ENCODE results near the gene MBLAC1.
"Not testable (repeated sequence)": the region's sequence is repeated elsewhere in the genome, so short reads cannot be mapped to it uniquely, and the experiment has no call there.

Gene MBLAC1

GRCh38 chr7:100124301-100125230 is 2.2 kb upstream of the MBLAC1 start:
- no peak for DNase-seq

- DNase-seq = no peak
Measured at GRCh38 chr7:100126239-100126930, 382 bp upstream of the MBLAC1 start.

GRCh38 chr7:100127866-100128636 is 1.3 kb downstream of the MBLAC1 start:
- peak; percentile 43 for DNase-seq

GRCh38 chr7:100128637-100128963 is 1.8 kb downstream of the MBLAC1 start:
- no peak for DNase-seq

- DNase-seq = not testable (repeated sequence)
Measured at GRCh38 chr7:100130220-100130607, 3.4 kb downstream of the MBLAC1 start.

GRCh38 chr7:100130608-100131453 is 4.1 kb downstream of the MBLAC1 start:
- peak; percentile 94 for DNase-seq

- DNase-seq = no peak
Measured at GRCh38 chr7:100132126-100132525, 5.4 kb downstream of the MBLAC1 start.

- DNase-seq = peak; percentile 72
Measured at GRCh38 chr7:100132697-100133151, 6.0 kb downstream of the MBLAC1 start.

- DNase-seq = no peak
Measured at GRCh38 chr7:100137851-100138760, 11.3 kb downstream of the MBLAC1 start.

- no peak for DNase-seq
Measured at GRCh38 chr7:100141555-100141949, 14.8 kb downstream of the MBLAC1 start.

- no peak for DNase-seq
Measured at GRCh38 chr7:100142461-100142860, 15.7 kb downstream of the MBLAC1 start.

- DNase-seq = not testable (repeated sequence)
Measured at GRCh38 chr7:100146350-100146749, 19.6 kb downstream of the MBLAC1 start.

- DNase-seq = no peak
Measured at GRCh38 chr7:100147278-100147677, 20.5 kb downstream of the MBLAC1 start.

- DNase-seq = no peak
Measured at GRCh38 chr7:100148225-100148558, 21.4 kb downstream of the MBLAC1 start.

GRCh38 chr7:100148559-100149328 is 22.0 kb downstream of the MBLAC1 start, which contains the start of gene LAMTOR4:
LAMTOR4 (plus strand) TSS chr7:100148918; CDS start chr7:100148973, 55 bp downstream.
- peak; percentile 97 for DNase-seq

GRCh38 chr7:100152404-100152803 is 25.6 kb downstream of the MBLAC1 start:
- DNase-seq = no peak

GRCh38 chr7:100152937-100153666 is 26.3 kb downstream of the MBLAC1 start:
- no peak for DNase-seq

- DNase-seq = no peak
Measured at GRCh38 chr7:100153708-100154535, 27.2 kb downstream of the MBLAC1 start.

All from stimulated activated CD8-positive, alpha-beta memory T cell treated with anti-CD3 and anti-CD28 coated beads, Interleukin-4, amount 100 ng/mL, for 48 hours (primary cell).